Measurements from ENCODE around the gene SSBP3. TPM values are rescaled to one million over a fixed set of nuclear protein-coding genes. Genes with fewer than 3 reads are reported as not detected.

SSBP3 gene
- total RNA-seq, 1 experiment from 2014 or later = 26.5 TPM

DNA sequence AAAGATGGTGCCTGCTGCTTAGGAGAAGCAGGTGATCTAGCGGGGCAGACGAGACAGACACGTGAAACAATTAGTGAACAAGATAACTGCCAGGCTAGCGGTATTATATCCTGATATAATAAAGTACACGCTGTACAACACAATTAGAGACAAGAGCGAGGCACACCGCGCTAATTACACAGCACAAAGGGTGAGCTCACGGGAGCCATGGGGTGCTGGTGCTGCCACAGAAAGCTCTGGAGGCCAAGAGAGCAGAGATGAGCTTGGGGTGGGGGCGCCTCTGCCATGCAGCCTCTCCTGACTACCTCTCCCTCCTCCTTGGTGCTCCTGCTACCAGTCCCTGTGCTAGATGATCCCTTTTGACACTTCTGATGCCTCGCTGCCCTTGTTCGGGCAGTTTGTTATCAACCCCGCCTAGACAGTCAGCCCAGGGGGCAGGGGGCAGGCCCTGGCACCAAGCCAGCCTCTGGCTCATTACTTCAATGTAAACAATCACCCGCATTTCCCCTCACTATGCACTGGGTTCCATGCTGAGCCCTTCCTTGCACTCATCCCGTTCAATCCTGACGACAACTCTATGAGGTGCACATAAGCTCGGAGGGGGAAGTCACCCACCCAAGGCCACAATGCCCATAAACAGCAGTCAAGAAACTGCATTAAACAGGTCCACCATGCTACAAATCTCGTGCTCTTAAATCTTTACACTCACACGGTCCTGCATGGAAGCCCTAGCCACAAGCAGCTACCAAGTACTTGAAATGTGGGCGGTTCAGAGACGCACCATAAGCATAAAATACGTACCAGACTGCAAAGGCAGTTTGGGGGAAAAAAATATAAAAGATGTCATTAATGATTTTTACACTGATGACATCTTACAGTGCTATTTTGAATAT is 103.0 kb downstream of the SSBP3 start:
- H3K36me3 ChIP-seq (ENCODE audit: low read depth) = no peaks in the 10 kb centered on the region
- H4K20me1 ChIP-seq (ENCODE audit: insufficient read depth) = no peaks in the 10 kb centered on the region; the same call in 1 of the 2 replicates
- H3K4me1 ChIP-seq (replicated peaks; ENCODE audit: insufficient read depth) = no peaks in the 10 kb centered on the region
- CTCF ChIA-PET = no interaction called here
- H3K9me3 ChIP-seq (ENCODE audit: insufficient read depth, low read depth) = no peaks in the 10 kb centered on the region
- intact Hi-C loops (cut with micrococcal nuclease; ENCODE audit: unreplicated experiment) = no loop called here
- H3K27ac ChIP-seq = no peak overlapping the region
- TF ChIP-seq, protein P1, sequence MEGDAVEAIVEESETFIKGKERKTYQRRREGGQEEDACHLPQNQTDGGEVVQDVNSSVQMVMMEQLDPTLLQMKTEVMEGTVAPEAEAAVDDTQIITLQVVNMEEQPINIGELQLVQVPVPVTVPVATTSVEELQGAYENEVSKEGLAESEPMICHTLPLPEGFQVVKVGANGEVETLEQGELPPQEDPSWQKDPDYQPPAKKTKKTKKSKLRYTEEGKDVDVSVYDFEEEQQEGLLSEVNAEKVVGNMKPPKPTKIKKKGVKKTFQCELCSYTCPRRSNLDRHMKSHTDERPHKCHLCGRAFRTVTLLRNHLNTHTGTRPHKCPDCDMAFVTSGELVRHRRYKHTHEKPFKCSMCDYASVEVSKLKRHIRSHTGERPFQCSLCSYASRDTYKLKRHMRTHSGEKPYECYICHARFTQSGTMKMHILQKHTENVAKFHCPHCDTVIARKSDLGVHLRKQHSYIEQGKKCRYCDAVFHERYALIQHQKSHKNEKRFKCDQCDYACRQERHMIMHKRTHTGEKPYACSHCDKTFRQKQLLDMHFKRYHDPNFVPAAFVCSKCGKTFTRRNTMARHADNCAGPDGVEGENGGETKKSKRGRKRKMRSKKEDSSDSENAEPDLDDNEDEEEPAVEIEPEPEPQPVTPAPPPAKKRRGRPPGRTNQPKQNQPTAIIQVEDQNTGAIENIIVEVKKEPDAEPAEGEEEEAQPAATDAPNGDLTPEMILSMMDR (conservative IDR thresholded peaks at IDR 0.05) = no peak
- TF ChIP-seq EZH2 (IDR thresholded peaks at IDR 0.05; ENCODE audit: low read depth) = no peak
- no peak for DNase-seq
- H3K9me2 ChIP-seq (ENCODE audit: insufficient read depth) = no peaks in the 10 kb centered on the region
- no peaks in the 10 kb centered on the region for H3F3A ChIP-seq (ENCODE audit: insufficient read depth, low read depth)
- H3K27me3 ChIP-seq (ENCODE audit: insufficient read depth, low read depth) = no peaks in the 10 kb centered on the region
- no peaks in the 10 kb centered on the region for H3K79me2 ChIP-seq (ENCODE audit: low read depth)
- H3K4me2 ChIP-seq = no peak overlapping the region
- no peak overlapping the region for H3K4me3 ChIP-seq
- POLR2A ChIA-PET (ENCODE audit: unreplicated experiment) = no interaction called here
- no peak overlapping the region for H2AFZ ChIP-seq
- no TSS peak for BruUV-seq (replicated peaks)

DNA sequence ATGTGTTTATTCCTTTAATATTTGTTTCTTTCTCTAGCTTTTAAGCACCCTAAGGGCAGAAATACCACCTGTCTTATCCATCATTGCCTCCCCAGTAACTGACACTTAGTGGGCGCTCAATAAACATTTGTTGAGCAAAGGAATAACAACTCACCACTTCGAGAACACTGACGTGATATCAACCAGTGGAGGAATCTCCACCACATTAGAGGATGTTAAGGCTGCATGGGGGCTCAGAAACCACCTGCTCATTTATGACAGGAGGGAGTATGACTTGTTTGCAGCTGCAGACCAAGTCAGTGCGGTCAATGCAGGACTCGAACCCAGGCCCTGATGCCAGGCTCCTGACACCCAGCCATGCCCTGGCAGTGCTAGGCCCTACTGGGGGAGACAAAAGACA is 103.6 kb downstream of the SSBP3 start:
- no peaks in the 10 kb centered on the region for H3K27me3 ChIP-seq (ENCODE audit: insufficient read depth, low read depth)
- H4K20me1 ChIP-seq (ENCODE audit: insufficient read depth) = no peaks in the 10 kb centered on the region; the same call in 1 of the 2 replicates
- no peaks in the 10 kb centered on the region for H3F3A ChIP-seq (ENCODE audit: insufficient read depth, low read depth)
- intact Hi-C loops (cut with micrococcal nuclease; ENCODE audit: unreplicated experiment) = no loop called here
- H2AFZ ChIP-seq = no peak overlapping the region
- H3K27ac ChIP-seq = no peak overlapping the region
- no peak overlapping the region for H3K4me2 ChIP-seq
- H3K4me1 ChIP-seq (replicated peaks; ENCODE audit: insufficient read depth) = no peaks in the 10 kb centered on the region
- no peaks in the 10 kb centered on the region for H3K9me2 ChIP-seq (ENCODE audit: insufficient read depth)
- ChIA-PET POLR2A (ENCODE audit: unreplicated experiment) (no interaction called here), CTCF (no interaction called here)
- DNase-seq = no peak
- BruUV-seq (replicated peaks) = no TSS peak
- no peaks in the 10 kb centered on the region for H3K79me2 ChIP-seq (ENCODE audit: low read depth)
- H3K4me3 ChIP-seq = no peak overlapping the region
- TF ChIP-seq, protein P1 (conservative IDR thresholded peaks at IDR 0.05) = no peak
- TF ChIP-seq EZH2 (IDR thresholded peaks at IDR 0.05; ENCODE audit: low read depth) = no peak
- no peaks in the 10 kb centered on the region for H3K36me3 ChIP-seq (ENCODE audit: low read depth)
- no peaks in the 10 kb centered on the region for H3K9me3 ChIP-seq (ENCODE audit: insufficient read depth, low read depth)

DNA sequence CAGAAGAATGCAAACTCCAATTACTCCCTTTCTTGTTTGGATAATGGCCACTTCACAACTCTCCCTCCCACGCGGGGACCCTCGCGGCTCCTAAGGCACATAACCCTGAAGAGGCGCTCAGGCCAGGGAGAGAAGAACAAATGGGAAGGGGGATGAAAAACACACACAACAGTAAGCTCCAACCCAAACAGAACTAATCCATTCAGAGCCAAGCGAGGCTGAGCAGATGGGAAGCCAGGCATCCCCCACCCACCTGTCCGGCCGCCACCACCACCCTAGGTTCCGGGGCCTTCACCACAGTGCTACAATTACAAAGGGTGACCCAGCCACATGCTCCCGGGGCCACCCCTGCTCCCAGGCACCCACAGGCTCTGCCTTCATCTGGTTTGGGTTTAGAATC is 104.7 kb downstream of the SSBP3 start:
- no peak overlapping the region for H3K27ac ChIP-seq
- DNase-seq = no peak
- H3K4me1 ChIP-seq (replicated peaks; ENCODE audit: insufficient read depth) = no peaks in the 10 kb centered on the region
- BruUV-seq (replicated peaks) = no TSS peak
- H3K4me2 ChIP-seq = no peak overlapping the region
- ChIA-PET POLR2A (ENCODE audit: unreplicated experiment) (no interaction called here), CTCF (no interaction called here)
- intact Hi-C loops (cut with micrococcal nuclease; ENCODE audit: unreplicated experiment) = no loop called here
- H3K27me3 ChIP-seq (ENCODE audit: insufficient read depth, low read depth) = no peaks in the 10 kb centered on the region
- no peaks in the 10 kb centered on the region; the same call in 1 of the 2 replicates for H4K20me1 ChIP-seq (ENCODE audit: insufficient read depth)
- TF ChIP-seq, protein P1 (conservative IDR thresholded peaks at IDR 0.05) = no peak
- TF ChIP-seq EZH2 (IDR thresholded peaks at IDR 0.05; ENCODE audit: low read depth) = no peak
- H3K79me2 ChIP-seq (ENCODE audit: low read depth) = no peaks in the 10 kb centered on the region
- no peak overlapping the region for H2AFZ ChIP-seq
- H3K9me2 ChIP-seq (ENCODE audit: insufficient read depth) = no peaks in the 10 kb centered on the region
- H3K4me3 ChIP-seq = no peak overlapping the region
- no peaks in the 10 kb centered on the region for H3K9me3 ChIP-seq (ENCODE audit: insufficient read depth, low read depth)
- no peaks in the 10 kb centered on the region for H3F3A ChIP-seq (ENCODE audit: insufficient read depth, low read depth)
- no peaks in the 10 kb centered on the region for H3K36me3 ChIP-seq (ENCODE audit: low read depth)
